Activated CD4-positive, alpha-beta T cell treated with anti-CD3 and anti-CD28 coated beads, Interleukin-2, amount 50 U/mL, for 16 hours (primary cell): ENCODE measurements around the gene SDR42E2.
A peak's percentile ranks its signal among the peaks of the same experiment; 100 is the strongest.
"Not testable (repeated sequence)": the region's sequence is repeated elsewhere in the genome, so short reads cannot be mapped to it uniquely, and the experiment has no call there.

ENCODE experiments used
- DNase-seq: peaks from one replicate; pipeline ENCODE4 v3.0.0-alpha.2; 2020

SDR42E2 gene

DNA sequence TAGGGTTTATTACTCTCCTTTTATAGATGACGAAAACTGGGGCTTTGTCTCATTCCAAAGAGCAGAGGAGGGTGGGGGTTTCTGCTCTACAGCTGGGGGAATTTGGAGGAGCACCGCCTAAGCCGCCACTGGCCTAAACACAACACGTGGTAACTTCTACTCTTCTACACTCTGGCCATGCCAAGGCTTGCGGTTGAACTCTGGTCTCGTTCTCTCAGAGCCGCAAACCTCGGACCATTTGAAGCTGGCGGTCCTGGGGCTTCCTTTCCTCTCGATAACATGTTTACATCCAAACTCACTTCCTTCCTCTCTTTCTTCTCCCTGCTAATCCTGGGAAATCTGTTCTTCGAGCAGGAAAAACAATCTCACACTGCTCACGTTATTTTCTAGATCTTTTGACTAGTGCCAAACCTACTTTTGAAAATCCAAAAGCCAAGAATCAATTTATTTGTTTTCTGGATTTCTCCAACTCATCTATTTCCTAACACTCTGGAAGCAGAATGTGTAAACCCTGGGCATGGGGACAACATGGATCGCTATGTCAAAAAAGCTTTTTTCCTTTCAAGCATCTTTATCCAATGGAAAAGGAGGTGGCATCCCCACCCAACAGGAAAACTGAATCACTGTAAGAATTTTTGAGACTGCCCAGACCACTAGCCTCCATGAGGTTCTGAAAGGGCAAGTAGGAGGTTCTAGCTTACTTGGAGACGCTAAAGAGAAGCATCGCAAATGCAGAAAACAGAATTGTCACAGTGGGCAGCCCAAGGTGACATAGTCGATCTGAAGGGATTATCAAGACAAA lies 30.2 kb downstream of the SDR42E2 start:
- peak; percentile 88 for DNase-seq

- no peak for DNase-seq
Observed at GRCh38 chr16:22193063-22193411, 30.7 kb downstream of the SDR42E2 start.

DNA sequence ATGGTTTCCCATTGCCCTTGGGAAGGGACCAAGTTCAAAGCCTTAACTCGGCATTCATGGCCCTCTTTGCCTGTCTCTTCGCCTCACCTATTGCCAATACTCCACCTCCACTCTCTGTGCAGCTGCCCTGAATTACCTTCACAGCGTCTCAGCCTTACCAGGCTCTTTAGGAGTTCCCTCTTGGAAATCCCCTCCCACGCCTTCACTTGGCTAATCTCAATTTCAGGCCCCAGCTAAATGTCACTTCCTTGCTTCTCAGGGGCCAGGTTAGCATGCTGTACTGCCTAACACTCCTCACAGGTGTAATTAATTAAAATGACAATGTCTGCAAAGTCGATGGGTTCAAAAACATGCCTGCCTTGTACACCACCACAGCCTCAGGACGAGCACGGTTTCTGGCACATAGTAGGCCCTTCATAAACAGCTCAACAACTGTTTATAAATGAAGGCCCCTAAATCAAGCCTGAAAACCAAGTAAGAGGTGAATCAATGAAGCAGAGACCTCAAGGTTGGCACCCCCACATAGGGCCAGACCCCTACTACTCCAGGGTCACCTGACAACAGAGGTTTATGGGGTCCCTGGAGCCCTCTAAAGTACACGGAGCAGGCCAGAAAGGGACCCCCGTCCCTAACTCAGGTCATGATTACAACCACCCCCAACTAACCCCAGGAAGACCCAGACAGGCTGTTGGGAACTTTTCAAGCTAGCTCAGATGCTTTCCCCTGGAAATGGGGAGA lies 32.6 kb downstream of the SDR42E2 start:
- no peak for DNase-seq

DNA sequence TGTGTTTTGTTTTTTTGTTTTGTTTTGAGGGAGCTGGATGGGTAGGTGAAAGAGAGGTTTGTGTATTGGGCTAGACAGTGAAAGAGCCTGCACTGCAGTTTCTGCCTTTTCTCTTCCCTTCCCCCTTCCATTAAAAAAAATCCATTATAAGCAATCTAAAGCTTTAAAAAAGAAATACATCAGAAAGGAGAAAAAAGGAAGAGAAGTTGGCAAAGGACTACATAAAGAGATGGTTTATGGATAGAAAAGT lies 33.1 kb downstream of the SDR42E2 start:
- no peak for DNase-seq

GRCh38 chr16:22195695-22196558 lies 33.6 kb downstream of the SDR42E2 start:
- peak; percentile 91 for DNase-seq

- not testable (repeated sequence) for DNase-seq
Observed at GRCh38 chr16:22196559-22197168, 34.4 kb downstream of the SDR42E2 start.

DNA sequence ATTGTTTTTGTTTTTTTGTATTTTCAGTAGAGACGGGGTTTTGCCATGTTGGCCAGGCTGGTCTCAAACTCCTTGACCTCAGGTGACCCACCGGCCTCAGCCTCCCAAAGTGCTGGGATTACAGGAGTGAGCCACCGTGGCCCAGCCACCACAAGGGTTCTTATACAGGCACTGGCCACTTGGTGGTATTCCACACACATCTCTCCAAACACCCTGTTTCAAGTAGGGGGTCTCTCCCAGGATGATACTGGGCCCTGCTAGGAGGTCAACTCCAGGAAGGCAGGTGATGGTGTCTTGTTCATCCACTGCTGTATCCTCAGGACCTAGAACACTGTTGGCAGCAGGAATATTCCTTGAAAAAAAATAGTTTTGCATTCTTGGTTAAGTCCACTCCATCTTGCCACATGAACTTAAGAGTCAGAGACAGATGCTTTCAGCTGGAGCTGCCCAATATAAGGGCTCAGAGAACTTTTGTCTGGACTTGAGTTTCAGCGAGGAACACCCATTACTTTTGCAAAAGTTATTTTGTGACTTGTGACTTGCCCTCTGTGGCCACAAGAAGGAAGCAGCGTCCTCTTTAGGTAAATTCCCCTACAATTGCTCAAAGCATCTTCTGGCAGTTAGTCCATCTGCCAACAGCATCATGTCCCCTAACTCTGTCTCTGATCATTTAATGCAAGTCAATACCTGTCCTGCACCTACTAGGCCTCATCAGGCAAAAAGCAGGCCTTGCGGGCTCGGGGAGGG lies 36.4 kb downstream of the SDR42E2 start:
- DNase-seq, result no peak

GRCh38 chr16:22202261-22202637 lies 39.9 kb downstream of the SDR42E2 start:
- no peak for DNase-seq

GRCh38 chr16:22203091-22203490 lies 40.8 kb downstream of the SDR42E2 start:
- no peak for DNase-seq

GRCh38 chr16:22204091-22204655 lies 41.9 kb downstream of the SDR42E2 start:
- DNase-seq, result no peak

- DNase-seq, result no peak
Observed at GRCh38 chr16:22205577-22206012, 43.3 kb downstream of the SDR42E2 start.

DNA sequence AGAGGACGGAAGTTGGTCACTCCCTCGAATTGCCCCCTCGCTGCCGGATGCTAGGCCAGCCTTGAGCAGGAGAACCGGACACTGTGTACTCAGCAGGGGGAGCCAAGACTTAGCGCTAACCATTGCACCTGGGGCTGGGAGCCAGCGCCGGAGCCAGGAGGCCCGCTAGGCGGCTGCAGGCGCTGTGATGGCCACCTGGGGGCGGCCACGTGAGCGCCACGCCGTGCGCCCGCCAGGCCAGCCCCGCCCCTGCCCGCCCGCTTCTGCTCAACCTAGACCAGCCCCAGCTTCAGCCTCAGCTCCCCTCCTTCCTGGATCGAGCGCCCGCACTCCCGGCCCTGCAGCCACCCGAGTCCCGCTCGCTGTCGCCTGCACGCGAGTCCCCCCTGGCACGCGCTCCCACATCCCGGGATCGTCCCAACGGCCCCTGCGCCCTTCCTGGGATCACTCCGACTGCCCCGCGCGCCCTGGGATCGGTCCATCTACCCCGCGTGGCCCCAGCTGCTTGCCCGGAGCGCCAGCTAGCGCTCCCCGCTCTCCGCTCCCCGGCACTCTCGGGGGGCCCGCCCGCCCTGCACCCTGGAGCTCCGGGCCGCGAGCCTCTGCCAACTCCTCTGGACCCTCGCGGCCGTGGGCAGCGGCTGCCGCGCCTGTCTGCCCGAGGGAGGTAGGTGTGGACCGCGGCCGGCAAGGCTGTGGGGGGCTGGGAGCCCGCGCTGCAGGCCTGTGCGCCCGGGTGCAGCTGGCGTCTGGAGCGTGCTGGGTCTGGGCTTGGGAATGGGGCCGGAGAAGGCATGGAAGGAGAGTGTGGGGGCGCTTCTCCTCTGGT lies 43.9 kb downstream of the SDR42E2 start, which contains the start of gene EEF2K:
TSS of gene EEF2K (plus strand) at position 266 of the 829 bp plus-strand sequence. CDS start 19,452 bp downstream, outside the sequence.
- peak; percentile 91 for DNase-seq

- peak; percentile 50 for DNase-seq
Observed at GRCh38 chr16:22206842-22207714, 44.8 kb downstream of the SDR42E2 start.

DNA sequence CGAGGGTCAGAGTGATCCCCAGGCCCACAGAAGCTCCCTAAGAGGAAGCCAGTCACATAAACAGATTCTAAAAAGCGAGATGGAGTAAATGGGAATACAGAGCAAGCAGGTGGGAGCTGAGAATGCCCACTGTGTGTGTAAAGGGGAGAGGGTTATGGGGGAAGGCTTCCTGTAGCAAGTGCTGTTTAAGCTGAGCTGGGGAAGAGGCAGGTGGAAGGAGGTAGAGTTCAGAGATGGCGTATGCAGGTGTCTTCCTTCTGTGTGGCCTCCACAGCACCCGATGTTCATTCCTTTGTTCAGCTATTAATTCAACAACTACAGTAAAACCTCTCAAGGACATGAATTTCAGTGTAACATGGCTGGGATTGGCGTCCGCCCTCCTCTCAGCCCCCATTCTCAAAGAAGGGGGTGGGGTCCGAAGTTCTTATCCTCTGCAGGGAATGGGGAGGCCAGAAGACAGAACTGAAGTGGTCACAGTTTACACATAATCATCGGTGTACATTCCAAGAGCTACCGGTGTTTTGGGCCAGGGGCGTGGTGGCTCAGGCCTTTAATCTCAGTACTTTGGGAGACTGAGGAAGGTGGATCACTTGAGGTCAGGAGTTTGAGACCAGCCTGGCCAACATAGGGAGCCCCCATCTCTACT lies 45.5 kb downstream of the SDR42E2 start:
- DNase-seq, result no peak

GRCh38 chr16:22210285-22210684 lies 48.0 kb downstream of the SDR42E2 start:
- no peak for DNase-seq

DNA sequence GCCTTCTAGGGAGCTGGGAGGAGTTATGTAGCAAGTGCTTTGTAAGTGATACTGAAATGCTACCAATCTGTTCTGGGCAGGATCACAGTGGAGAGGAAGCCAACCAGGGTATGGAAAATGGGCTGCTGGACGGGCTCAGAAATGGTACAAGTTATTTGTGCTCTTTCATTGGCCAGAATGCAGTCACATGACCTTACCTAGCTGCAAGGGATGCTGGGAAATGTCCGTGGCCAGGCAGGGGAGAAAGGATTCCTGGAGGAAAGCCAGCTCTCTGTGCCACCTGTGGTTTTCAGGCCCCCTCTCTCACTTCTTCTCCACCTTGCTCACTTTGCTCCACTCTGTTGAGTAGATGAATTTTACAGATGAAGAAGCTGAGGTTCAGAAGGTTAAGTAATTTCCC lies 48.5 kb downstream of the SDR42E2 start:
- DNase-seq, result no peak

DNA sequence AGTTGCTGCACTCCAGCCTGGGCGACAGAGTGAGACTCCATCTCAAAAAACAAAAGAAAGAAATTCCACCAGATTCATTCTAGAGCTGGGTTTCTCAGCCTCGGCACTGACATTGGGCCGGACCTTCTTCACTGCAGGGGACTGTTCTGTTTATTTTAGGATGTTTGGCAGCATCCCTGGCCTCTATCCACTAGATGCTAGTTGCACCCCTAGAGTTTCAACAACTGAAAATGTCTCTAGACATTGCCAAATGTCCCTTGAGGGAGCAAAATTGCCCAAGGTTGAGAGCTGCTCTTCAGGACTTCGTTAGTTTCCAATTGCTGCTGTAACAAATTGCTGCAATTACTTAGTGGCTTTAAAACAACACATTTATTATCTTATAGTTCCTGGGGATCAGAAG lies 50.9 kb downstream of the SDR42E2 start:
- DNase-seq, result no peak

- DNase-seq, result no peak
Observed at GRCh38 chr16:22213801-22214200, 51.5 kb downstream of the SDR42E2 start.

- no peak for DNase-seq
Observed at GRCh38 chr16:22214402-22214801, 52.1 kb downstream of the SDR42E2 start.

- DNase-seq, result no peak
Observed at GRCh38 chr16:22214889-22215288, 52.6 kb downstream of the SDR42E2 start.
